Stimulated activated naive B cell treated with anti-CD40 and anti-IgM and Interleukin-4, amounts not matched to agents 10 μg/mL and 1 μg/mL and 100 μg/mL, for 72 hours (primary cell): ENCODE measurements around the gene NUDT13.

Experiments used
- ATAC-seq, 2 donors: fragments of 150-1000 bp; cut with Tn5 transposase; replicated peaks; 2 replicates each; pipeline ENCODE4 v1.10.0; 2021; ENCODE audit warnings: moderate library complexity in 1 of 2
- DNase-seq: peaks from one replicate; pipeline ENCODE4 v3.0.0; 2021
- H3K27ac Mint-ChIP-seq: one replicate; pipeline ENCODE4 v1.8.0; 2022; ENCODE audit warnings: mild to moderate bottlenecking, mixed read lengths
- H3K27me3 Mint-ChIP-seq, 2 donors: one replicate each; pipeline ENCODE4 v1.8.0; 2022; ENCODE audit warnings: mixed read lengths in 2 of 2
- H3K36me3 Mint-ChIP-seq, 2 donors: one replicate each; pipeline ENCODE4 v1.8.0; 2022; ENCODE audit warnings: mixed read lengths in 2 of 2, mild to moderate bottlenecking in 1 of 2
- H3K4me1 Mint-ChIP-seq, 2 donors: one replicate each; pipeline ENCODE4 v1.8.0; 2022; ENCODE audit warnings: mixed read lengths in 2 of 2, mild to moderate bottlenecking in 1 of 2
- H3K4me3 Mint-ChIP-seq, 2 donors: one replicate each; pipeline ENCODE4 v1.8.0; 2022; ENCODE audit warnings: mild to moderate bottlenecking in 2 of 2, mixed read lengths in 2 of 2, moderate library complexity in 1 of 2
- H3K9me3 Mint-ChIP-seq, 2 donors: one replicate each; pipeline ENCODE4 v1.8.0; 2022; ENCODE audit warnings: mixed read lengths in 2 of 2, mild to moderate bottlenecking in 1 of 2

The NUDT13 gene

GRCh38 chr10:73110345-73110849, at the start of gene NUDT13:
NUDT13 (plus strand) TSS chr10:73110455; CDS start chr10:73114366, 3,911 bp downstream.
- peak within 1 kb of the TSS; percentile 87 to 90 for H3K4me3 Mint-ChIP-seq
- ATAC-seq (peak; percentile 86 to 95), DNase-seq (peak; percentile 54)
- no peaks in the 10 kb centered on the region for H3K27me3 Mint-ChIP-seq
- peaks cover 6 to 15% of the 10 kb centered on the region in 2 donors for H3K4me1 Mint-ChIP-seq
- peak within 1 kb of the TSS; percentile 93 for H3K27ac Mint-ChIP-seq
- peaks cover 0 to 4% of the 10 kb centered on the region in 2 donors for H3K9me3 Mint-ChIP-seq
- peaks cover 29 to 34% of the 10 kb centered on the region in 2 donors for H3K36me3 Mint-ChIP-seq

DNA sequence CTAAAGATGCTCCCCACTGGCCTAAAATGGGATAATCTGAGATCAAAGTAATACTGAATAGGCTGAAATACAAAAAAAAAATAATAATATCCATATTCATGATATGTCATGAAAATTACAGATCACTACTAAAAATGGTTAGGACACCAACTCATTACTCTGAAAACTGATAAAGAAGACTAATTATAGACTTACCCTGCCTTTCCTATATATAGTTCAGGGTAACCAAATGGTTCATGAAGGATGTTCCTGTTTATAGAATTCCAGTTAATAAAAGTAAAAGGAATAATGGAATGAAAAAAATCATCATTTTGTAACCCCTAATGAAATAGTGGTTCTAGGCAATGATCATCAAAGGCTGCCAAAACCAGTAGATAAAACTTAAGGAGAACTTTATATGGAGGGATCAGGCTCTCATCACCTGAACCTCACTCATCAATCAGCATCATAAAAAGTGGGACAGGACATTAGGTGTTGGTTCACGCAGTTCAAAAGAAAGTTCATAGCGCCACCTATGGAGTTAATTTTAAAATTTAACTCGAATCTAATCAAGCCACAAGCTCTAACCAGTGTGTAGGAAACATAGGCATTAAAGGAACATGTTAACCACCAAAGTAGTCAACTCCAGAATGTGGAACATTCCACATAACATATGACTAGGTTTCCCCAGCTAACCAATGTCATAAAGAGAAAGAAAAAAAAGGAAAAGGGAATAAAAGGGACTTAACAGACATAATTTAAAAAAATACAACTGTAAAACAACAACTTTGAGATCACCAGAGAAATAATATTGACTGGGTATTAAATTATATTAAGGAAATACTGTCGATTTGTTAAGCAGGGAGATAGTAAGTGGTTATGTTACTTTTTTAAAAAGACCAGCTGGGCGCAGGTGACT, 49.3 kb upstream of the NUDT13 start:
- Mint-ChIP-seq H3K27me3 (no peaks in the 10 kb centered on the region), H3K4me1 (peaks cover 6 to 14% of the 10 kb centered on the region in 2 donors), H3K4me3 (no peak overlapping the region), H3K36me3 (peaks cover 26 to 41% of the 10 kb centered on the region in 2 donors), H3K27ac (peak overlapping the region; percentile 27), H3K9me3 (no peaks in the 10 kb centered on the region)
- DNase-seq (no peak), ATAC-seq (peak; percentile 68 to 75)

DNA sequence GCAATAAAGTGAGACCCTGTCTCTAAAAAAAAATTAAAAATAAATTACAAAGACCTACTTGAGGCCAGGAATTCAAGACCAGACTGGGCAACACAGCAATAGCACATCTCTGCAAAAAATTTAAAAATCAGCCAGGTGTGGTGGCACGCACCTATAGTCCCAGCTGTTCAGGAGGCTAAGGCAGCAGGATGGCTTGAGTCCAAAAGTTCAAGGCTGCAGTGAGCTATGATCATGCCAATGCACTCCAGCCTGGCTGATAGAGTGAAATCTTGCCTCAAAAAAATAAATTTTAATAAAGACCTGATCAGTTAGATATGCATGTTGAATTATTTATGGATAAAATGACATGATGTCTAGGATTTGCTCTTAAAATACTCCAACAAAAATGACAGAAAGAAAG, 48.5 kb upstream of the NUDT13 start:
- no peak for ATAC-seq
- no peak overlapping the region for H3K27ac Mint-ChIP-seq
- no peak for DNase-seq
- no peaks in the 10 kb centered on the region for H3K9me3 Mint-ChIP-seq
- H3K27me3 Mint-ChIP-seq = no peaks in the 10 kb centered on the region
- H3K36me3 Mint-ChIP-seq = peaks cover 26 to 41% of the 10 kb centered on the region in 2 donors
- H3K4me1 Mint-ChIP-seq = peaks cover 6 to 14% of the 10 kb centered on the region in 2 donors
- H3K4me3 Mint-ChIP-seq = no peak overlapping the region

DNA sequence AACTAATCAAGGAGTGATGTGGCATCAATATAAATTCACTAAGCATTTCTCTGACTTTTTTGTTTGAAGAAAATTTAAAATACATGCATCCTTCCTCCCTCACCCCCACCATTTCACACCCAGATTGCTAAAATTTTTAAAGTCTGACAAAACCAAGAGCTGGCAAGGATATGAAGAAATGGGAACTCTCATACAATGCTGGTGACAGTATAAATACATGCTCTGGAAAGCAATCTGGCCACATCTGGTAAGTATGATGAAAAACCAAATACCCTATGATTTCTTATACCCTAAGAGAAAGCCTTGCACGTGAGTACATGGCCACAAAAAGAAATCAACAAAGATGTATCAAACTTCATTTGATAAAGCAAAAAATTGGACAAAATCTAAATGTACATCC, 44.8 kb upstream of the NUDT13 start:
- no peak overlapping the region for H3K27ac Mint-ChIP-seq
- no peak overlapping the region for H3K4me3 Mint-ChIP-seq
- H3K27me3 Mint-ChIP-seq = no peaks in the 10 kb centered on the region
- H3K9me3 Mint-ChIP-seq = no peaks in the 10 kb centered on the region
- ATAC-seq (no peak), DNase-seq (no peak)
- peaks cover 17 to 24% of the 10 kb centered on the region in 2 donors for H3K36me3 Mint-ChIP-seq
- H3K4me1 Mint-ChIP-seq = peaks cover 4 to 10% of the 10 kb centered on the region in 2 donors

DNA sequence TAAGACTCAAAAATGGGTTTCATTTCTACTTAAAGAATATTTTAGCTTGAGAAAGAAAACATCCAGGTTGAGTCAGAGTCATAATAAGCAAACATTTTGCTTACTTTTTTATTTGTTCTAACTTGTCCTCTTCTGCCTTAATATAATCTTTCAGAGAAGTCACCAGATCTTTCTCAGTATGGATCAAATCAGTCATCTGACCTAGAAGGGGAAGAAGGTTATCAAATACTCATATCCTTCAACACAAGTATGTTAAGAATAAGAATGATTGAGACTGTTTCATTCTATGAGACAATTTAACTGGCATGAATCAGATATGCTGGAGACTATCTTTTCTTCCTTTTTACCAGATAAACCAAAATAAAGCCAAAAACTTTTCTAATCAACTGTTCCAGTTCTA, 36.6 kb upstream of the NUDT13 start:
- Mint-ChIP-seq H3K4me3 (no peak overlapping the region), H3K36me3 (peaks cover 20 to 23% of the 10 kb centered on the region in 2 donors), H3K9me3 (no peaks in the 10 kb centered on the region), H3K4me1 (peaks cover 5 to 6% of the 10 kb centered on the region in 2 donors), H3K27ac (no peak overlapping the region), H3K27me3 (no peaks in the 10 kb centered on the region)
- DNase-seq (no peak), ATAC-seq (no peak)

- ATAC-seq (no peak), DNase-seq (no peak)
- Mint-ChIP-seq H3K36me3 (peaks cover 18 to 23% of the 10 kb centered on the region in 2 donors), H3K4me1 (peaks cover 5 to 11% of the 10 kb centered on the region in 2 donors), H3K4me3 (no peak overlapping the region), H3K9me3 (no peaks in the 10 kb centered on the region), H3K27me3 (no peaks in the 10 kb centered on the region), H3K27ac (no peak overlapping the region)
These were observed 34.4 kb upstream of the NUDT13 start for GRCh38 chr10:73075829-73076228.

DNA sequence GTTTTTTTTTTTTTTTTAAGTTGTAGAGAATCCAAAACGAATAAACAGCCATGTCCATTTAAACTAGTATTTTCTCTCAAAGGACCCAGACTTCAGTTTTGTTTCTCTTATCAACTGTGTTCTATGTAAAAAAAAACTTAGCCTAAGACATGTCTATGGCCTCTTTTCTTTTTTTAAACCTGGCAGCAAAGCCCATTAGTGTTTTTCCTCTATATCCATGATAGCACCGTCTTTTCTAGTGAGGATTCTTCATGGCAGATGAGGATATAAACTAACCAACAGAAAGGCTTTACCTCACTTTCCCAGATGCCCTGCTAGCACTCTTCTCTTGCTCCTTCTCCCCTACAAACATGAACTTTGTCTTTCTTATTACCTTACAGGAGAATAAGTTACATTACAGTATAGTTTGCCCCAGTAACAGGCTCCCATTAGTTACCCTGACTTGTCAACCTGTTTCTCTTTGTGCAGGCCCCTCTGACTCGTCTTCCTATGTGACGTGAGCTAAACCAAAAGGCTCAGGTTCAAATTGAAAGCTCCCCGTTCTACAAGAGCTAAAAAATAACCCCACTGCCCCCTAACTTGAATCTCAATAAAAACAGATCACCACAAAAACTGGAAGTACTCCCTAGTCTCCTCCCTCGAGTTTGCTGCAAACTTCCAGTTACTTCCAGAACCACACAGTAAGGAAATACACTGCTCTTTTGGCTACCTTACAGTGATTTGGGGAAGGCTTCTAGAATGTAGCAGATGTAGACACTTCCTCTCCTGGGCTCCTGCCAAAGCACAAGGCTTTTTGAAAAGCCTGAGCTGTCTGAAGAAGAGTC, 33.7 kb upstream of the NUDT13 start:
- H3K27me3 Mint-ChIP-seq = no peaks in the 10 kb centered on the region
- H3K9me3 Mint-ChIP-seq = no peaks in the 10 kb centered on the region
- ATAC-seq (no peak), DNase-seq (no peak)
- H3K4me3 Mint-ChIP-seq = no peak overlapping the region
- H3K4me1 Mint-ChIP-seq = peaks cover 5 to 11% of the 10 kb centered on the region in 2 donors
- no peak overlapping the region for H3K27ac Mint-ChIP-seq
- peaks cover 15 to 19% of the 10 kb centered on the region in 2 donors for H3K36me3 Mint-ChIP-seq

DNA sequence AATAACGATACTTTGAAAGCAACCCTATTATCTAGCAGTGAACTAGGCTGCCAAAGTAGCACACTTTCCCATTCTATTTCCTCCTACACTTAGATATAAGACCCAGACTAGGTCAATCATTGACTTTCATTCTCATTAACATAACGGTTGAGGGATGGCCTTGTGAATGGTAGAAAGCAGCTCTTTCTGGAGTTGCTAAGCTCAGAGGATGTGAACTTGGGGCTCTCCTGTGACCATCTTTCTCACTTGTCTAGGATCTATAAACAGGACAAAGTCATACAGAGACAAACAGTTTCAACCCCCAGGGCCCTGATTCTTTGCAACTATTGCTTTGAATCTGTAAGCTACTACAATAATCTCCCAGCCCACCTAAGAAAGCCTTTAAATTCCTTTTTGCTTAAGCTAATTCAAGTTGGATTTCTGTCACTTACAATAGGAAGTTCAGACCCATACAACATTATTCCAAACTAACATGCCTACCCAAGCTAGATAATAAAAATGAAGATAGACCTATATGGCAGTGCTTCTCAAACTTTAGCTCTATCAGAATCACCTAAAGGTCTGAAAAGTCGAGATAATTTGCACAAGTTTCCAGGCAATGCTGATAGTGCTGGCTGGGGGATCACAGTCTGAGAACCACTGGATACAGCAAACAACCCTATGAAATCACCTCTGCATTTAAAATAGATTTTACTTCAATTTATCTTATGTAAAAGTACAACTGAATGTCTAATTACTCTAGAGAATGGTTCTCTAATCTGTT, 30.3 kb upstream of the NUDT13 start:
- no peaks in the 10 kb centered on the region for H3K9me3 Mint-ChIP-seq
- H3K36me3 Mint-ChIP-seq = peaks cover 6 to 8% of the 10 kb centered on the region in 2 donors
- H3K4me3 Mint-ChIP-seq = no peak overlapping the region
- H3K4me1 Mint-ChIP-seq = peaks cover 9 to 23% of the 10 kb centered on the region in 2 donors
- ATAC-seq = no peak
- no peaks in the 10 kb centered on the region for H3K27me3 Mint-ChIP-seq
- H3K27ac Mint-ChIP-seq = no peak overlapping the region
- DNase-seq = no peak

GRCh38 chr10:73083221-73083620, 27.0 kb upstream of the NUDT13 start:
- H3K27ac Mint-ChIP-seq = no peak overlapping the region
- H3K27me3 Mint-ChIP-seq = no peaks in the 10 kb centered on the region
- peaks cover 7 to 29% of the 10 kb centered on the region in 2 donors for H3K4me1 Mint-ChIP-seq
- H3K9me3 Mint-ChIP-seq = no peaks in the 10 kb centered on the region
- no peak for ATAC-seq
- no peak overlapping the region for H3K4me3 Mint-ChIP-seq
- peaks cover 8 to 10% of the 10 kb centered on the region in 2 donors for H3K36me3 Mint-ChIP-seq
- DNase-seq = no peak

DNA sequence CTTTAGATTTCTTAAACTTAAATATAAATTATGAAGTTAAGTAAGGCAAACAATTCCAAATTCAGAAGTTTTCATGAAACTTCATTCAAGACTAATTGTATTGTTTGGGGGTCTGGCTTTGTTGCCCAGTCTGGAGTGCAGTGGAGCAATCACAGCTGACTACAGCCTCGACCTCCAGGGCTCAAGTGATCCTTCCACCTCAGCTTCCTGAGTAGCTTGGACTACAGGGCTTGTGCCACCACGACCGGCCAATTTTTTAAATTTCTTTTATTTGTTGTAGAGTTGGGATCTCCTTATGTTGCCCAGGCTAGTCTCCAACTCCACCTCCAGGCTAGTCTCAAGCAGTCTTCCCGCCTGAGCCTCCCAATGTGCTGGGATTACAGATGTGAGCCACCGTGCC, 26.0 kb upstream of the NUDT13 start:
- H3K4me1 Mint-ChIP-seq = peaks cover 10 to 35% of the 10 kb centered on the region in 2 donors
- no peak overlapping the region for H3K4me3 Mint-ChIP-seq
- no peaks in the 10 kb centered on the region for H3K27me3 Mint-ChIP-seq
- peaks cover 11 to 14% of the 10 kb centered on the region in 2 donors for H3K36me3 Mint-ChIP-seq
- H3K27ac Mint-ChIP-seq = no peak overlapping the region
- ATAC-seq = no peak
- DNase-seq = no peak
- H3K9me3 Mint-ChIP-seq = no peaks in the 10 kb centered on the region

GRCh38 chr10:73086816-73087215, 23.4 kb upstream of the NUDT13 start:
- Mint-ChIP-seq H3K9me3 (no peaks in the 10 kb centered on the region), H3K27ac (no peak overlapping the region), H3K27me3 (no peaks in the 10 kb centered on the region), H3K4me3 (no peak overlapping the region), H3K4me1 (peaks cover 11 to 30% of the 10 kb centered on the region in 2 donors), H3K36me3 (peaks cover 8 to 14% of the 10 kb centered on the region in 2 donors)
- no peak for ATAC-seq
- no peak for DNase-seq

GRCh38 chr10:73088304-73088703, 22.0 kb upstream of the NUDT13 start:
- ATAC-seq = no peak
- no peak overlapping the region for H3K27ac Mint-ChIP-seq

GRCh38 chr10:73092830-73093229, 17.4 kb upstream of the NUDT13 start:
- no peak for DNase-seq
- no peak for ATAC-seq
- Mint-ChIP-seq H3K4me3 (no peak overlapping the region), H3K27ac (no peak overlapping the region), H3K9me3 (no peaks in the 10 kb centered on the region), H3K4me1 (peaks cover 8 to 35% of the 10 kb centered on the region in 2 donors), H3K36me3 (peaks cover 6 to 7% of the 10 kb centered on the region in 2 donors), H3K27me3 (no peaks in the 10 kb centered on the region)

More at GRCh38 chr10:73088304-73088703, 22.0 kb upstream of the NUDT13 start:
- H3K9me3 Mint-ChIP-seq = no peaks in the 10 kb centered on the region
- no peak overlapping the region for H3K4me3 Mint-ChIP-seq
- H3K4me1 Mint-ChIP-seq = peaks cover 9 to 19% of the 10 kb centered on the region in 2 donors
- H3K36me3 Mint-ChIP-seq = peaks cover 6 to 10% of the 10 kb centered on the region in 2 donors
- no peak for DNase-seq
- H3K27me3 Mint-ChIP-seq = no peaks in the 10 kb centered on the region
